ENCODE measurements around the gene HOXC6. TPM values are rescaled to one million over a fixed set of nuclear protein-coding genes. Genes with fewer than 3 reads are reported as not detected.

The HOXC6 gene
- polyA plus RNA-seq, 2 donors, result 1.4 TPM

- WGBS, 2 donors, result 10 to 13% methylated on average over 29 to 30 of the region's 30 CpGs
Measured at GRCh38 chr12:53983950-53984572, 44.2 kb upstream of the HOXC6 start.

DNA sequence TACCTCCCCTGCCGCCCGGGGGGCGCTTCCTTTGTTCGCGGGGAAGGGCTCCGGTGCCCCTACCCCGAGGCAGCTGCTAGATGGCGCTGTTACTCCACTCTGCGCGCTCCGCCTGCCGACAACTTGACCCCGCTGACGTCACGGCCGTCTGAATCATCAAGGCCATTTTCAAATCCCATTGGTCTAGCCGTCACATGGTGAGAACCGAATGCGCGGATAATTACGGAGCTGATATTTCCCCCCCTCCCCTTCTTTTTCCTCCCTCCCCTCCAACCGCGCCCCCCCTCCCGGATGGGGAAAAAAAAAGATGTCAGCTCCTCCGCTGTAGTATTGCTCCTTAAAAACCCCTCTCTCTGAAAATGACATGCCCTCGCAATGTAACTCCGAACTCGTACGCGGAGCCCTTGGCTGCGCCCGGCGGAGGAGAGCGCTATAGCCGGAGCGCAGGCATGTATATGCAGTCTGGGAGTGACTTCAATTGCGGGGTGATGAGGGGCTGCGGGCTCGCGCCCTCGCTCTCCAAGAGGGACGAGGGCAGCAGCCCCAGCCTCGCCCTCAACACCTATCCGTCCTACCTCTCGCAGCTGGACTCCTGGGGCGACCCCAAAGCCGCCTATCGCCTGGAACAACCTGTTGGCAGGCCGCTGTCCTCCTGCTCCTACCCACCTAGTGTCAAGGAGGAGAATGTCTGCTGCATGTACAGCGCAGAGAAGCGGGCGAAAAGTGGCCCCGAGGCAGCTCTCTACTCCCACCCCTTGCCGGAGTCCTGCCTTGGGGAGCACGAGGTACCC, 43.1 kb upstream of the HOXC6 start, which contains the start of gene HOXC10:
Gene HOXC10, plus strand, starts transcription at position 246 of the 791 bp plus-strand sequence. Its CDS starts 114 bp downstream, at position 360.
- H3K4me1 ChIP-seq (ENCODE audit: control insufficient read depth in 2 of 2, insufficient read depth in 2 of 2, low read length in 1 of 2), result peaks cover 0 to 15% of the 10 kb centered on the region in 2 donors
- H3K27me3 ChIP-seq (ENCODE audit: control insufficient read depth in 1 of 2, insufficient read depth in 2 of 2, low read length in 2 of 2), result peaks cover 0 to 69% of the 10 kb centered on the region in 2 donors
- H3K27ac ChIP-seq (ENCODE audit: low read depth in 2 of 2, low read length in 1 of 2), result no peak within 1 kb of the TSS
- H3K9me3 ChIP-seq (ENCODE audit: control insufficient read depth in 2 of 2, insufficient read depth in 1 of 2, low read depth in 1 of 2, low read length in 1 of 2), result peaks cover 2 to 3% of the 10 kb centered on the region in 2 donors
- H3K36me3 ChIP-seq (ENCODE audit: control insufficient read depth in 2 of 2, insufficient read depth in 2 of 2, low read length in 1 of 2), result no peaks in the 10 kb centered on the region
- 5 to 7% methylated on average over 50 to 55 of the region's 55 CpGs for WGBS, 2 donors
- peak within 1 kb of the TSS; percentile 22 to 34 for H3K4me3 ChIP-seq (ENCODE audit: low read depth in 1 of 2, low read length in 2 of 2)

More at GRCh38 chr12:53983950-53984572, 44.2 kb upstream of the HOXC6 start:
- H3K9me3 ChIP-seq (ENCODE audit: control insufficient read depth in 2 of 2, insufficient read depth in 1 of 2, low read depth in 1 of 2, low read length in 1 of 2), result peaks cover 2 to 3% of the 10 kb centered on the region in 2 donors
- no peaks in the 10 kb centered on the region for H3K36me3 ChIP-seq (ENCODE audit: control insufficient read depth in 2 of 2, insufficient read depth in 2 of 2, low read length in 1 of 2)
- no peak overlapping the region for H3K4me3 ChIP-seq (ENCODE audit: low read depth in 1 of 2, low read length in 2 of 2)
- H3K4me1 ChIP-seq (ENCODE audit: control insufficient read depth in 2 of 2, insufficient read depth in 2 of 2, low read length in 1 of 2), result peaks cover 0 to 12% of the 10 kb centered on the region in 2 donors
- no peak overlapping the region for H3K27ac ChIP-seq (ENCODE audit: low read depth in 2 of 2, low read length in 1 of 2)
- H3K27me3 ChIP-seq (ENCODE audit: control insufficient read depth in 1 of 2, insufficient read depth in 2 of 2, low read length in 2 of 2), result peaks cover 4 to 67% of the 10 kb centered on the region in 2 donors

GRCh38 chr12:53985692-53985993, 42.6 kb upstream of the HOXC6 start:
- H3K4me1 ChIP-seq (ENCODE audit: control insufficient read depth in 2 of 2, insufficient read depth in 2 of 2, low read length in 1 of 2), result peaks cover 0 to 15% of the 10 kb centered on the region in 2 donors

GRCh38 chr12:53985994-53986685, 42.1 kb upstream of the HOXC6 start:
- H3K4me3 ChIP-seq (ENCODE audit: low read depth in 1 of 2, low read length in 2 of 2), result peak overlapping the region; percentile 22 to 34
- peaks cover 2 to 3% of the 10 kb centered on the region in 2 donors for H3K9me3 ChIP-seq (ENCODE audit: control insufficient read depth in 2 of 2, insufficient read depth in 1 of 2, low read depth in 1 of 2, low read length in 1 of 2)
- H3K27me3 ChIP-seq (ENCODE audit: control insufficient read depth in 1 of 2, insufficient read depth in 2 of 2, low read length in 2 of 2), result peaks cover 5 to 70% of the 10 kb centered on the region in 2 donors
- H3K4me1 ChIP-seq (ENCODE audit: control insufficient read depth in 2 of 2, insufficient read depth in 2 of 2, low read length in 1 of 2), result peaks cover 0 to 15% of the 10 kb centered on the region in 2 donors
- no peaks in the 10 kb centered on the region for H3K36me3 ChIP-seq (ENCODE audit: control insufficient read depth in 2 of 2, insufficient read depth in 2 of 2, low read length in 1 of 2)
- H3K27ac ChIP-seq (ENCODE audit: low read depth in 2 of 2, low read length in 1 of 2), result no peak overlapping the region
- 5 to 7% methylated on average over 50 of the region's 50 CpGs for WGBS, 2 donors

More at GRCh38 chr12:53985692-53985993, 42.6 kb upstream of the HOXC6 start:
- H3K9me3 ChIP-seq (ENCODE audit: control insufficient read depth in 2 of 2, insufficient read depth in 1 of 2, low read depth in 1 of 2, low read length in 1 of 2), result peaks cover 2 to 3% of the 10 kb centered on the region in 2 donors
- H3K27ac ChIP-seq (ENCODE audit: low read depth in 2 of 2, low read length in 1 of 2), result no peak overlapping the region
- H3K36me3 ChIP-seq (ENCODE audit: control insufficient read depth in 2 of 2, insufficient read depth in 2 of 2, low read length in 1 of 2), result no peaks in the 10 kb centered on the region
- H3K4me3 ChIP-seq (ENCODE audit: low read depth in 1 of 2, low read length in 2 of 2), result peak overlapping the region; percentile 22 to 34
- 9 to 14% methylated on average over 20 to 21 of the region's 21 CpGs for WGBS, 2 donors
- H3K27me3 ChIP-seq (ENCODE audit: control insufficient read depth in 1 of 2, insufficient read depth in 2 of 2, low read length in 2 of 2), result peaks cover 3 to 68% of the 10 kb centered on the region in 2 donors

DNA sequence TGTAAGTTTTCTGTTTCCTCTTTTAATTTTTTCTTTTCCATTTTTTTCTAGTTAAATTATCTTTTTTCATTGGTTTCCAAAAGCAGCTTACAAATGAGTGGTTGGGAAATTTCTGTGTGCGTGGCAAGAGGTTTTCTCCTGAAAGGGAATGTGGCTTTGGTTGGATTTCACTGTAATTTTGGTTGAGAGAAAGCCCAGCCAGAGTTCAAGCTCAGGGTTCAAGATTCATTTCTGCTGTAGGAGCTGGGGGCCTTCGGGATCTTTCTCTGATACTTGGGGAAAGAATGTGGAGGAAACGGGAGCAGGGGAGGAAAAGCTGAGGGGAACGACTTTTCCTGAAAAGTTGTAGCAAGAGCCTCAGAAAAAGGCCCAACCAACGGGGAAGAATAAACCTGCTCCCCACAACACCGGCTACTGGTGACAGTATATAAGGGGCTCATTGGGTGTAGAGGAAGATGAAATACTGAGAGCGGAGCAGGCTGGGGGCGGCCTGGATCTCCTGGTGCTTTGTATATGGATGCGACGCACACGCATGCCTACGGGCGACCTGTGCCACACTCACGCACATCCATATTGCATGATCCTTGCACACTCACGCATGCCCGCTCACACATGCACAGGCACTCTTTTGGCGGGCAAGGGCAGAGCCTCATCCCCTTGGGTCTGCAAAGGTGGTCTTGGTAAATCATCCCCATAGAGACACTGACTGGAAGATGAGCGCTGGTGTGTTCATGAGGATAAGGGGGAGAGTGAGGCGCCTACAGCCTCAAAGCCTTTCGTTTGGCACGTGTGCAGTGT, 41.4 kb upstream of the HOXC6 start:
- H3K27me3 ChIP-seq (ENCODE audit: control insufficient read depth in 1 of 2, insufficient read depth in 2 of 2, low read length in 2 of 2), result peaks cover 5 to 76% of the 10 kb centered on the region in 2 donors
- H3K4me3 ChIP-seq (ENCODE audit: low read depth in 1 of 2, low read length in 2 of 2), result no peak overlapping the region
- H3K9me3 ChIP-seq (ENCODE audit: control insufficient read depth in 2 of 2, insufficient read depth in 1 of 2, low read depth in 1 of 2, low read length in 1 of 2), result peaks cover 2 to 3% of the 10 kb centered on the region in 2 donors
- 21 to 33% methylated on average over 21 of the region's 21 CpGs for WGBS, 2 donors
- no peak overlapping the region for H3K27ac ChIP-seq (ENCODE audit: low read depth in 2 of 2, low read length in 1 of 2)
- H3K36me3 ChIP-seq (ENCODE audit: control insufficient read depth in 2 of 2, insufficient read depth in 2 of 2, low read length in 1 of 2), result no peaks in the 10 kb centered on the region
- H3K4me1 ChIP-seq (ENCODE audit: control insufficient read depth in 2 of 2, insufficient read depth in 2 of 2, low read length in 1 of 2), result peaks cover 0 to 15% of the 10 kb centered on the region in 2 donors

- Histone ChIP-seq H3K27ac (ENCODE audit: low read depth in 2 of 2, low read length in 1 of 2) (no peak overlapping the region), H3K27me3 (ENCODE audit: control insufficient read depth in 1 of 2, insufficient read depth in 2 of 2, low read length in 2 of 2) (peaks cover 5 to 76% of the 10 kb centered on the region in 2 donors), H3K4me1 (ENCODE audit: control insufficient read depth in 2 of 2, insufficient read depth in 2 of 2, low read length in 1 of 2) (peaks cover 0 to 15% of the 10 kb centered on the region in 2 donors), H3K36me3 (ENCODE audit: control insufficient read depth in 2 of 2, insufficient read depth in 2 of 2, low read length in 1 of 2) (no peaks in the 10 kb centered on the region), H3K4me3 (ENCODE audit: low read depth in 1 of 2, low read length in 2 of 2) (no peak overlapping the region), H3K9me3 (ENCODE audit: control insufficient read depth in 2 of 2, insufficient read depth in 1 of 2, low read depth in 1 of 2, low read length in 1 of 2) (peaks cover 0 to 3% of the 10 kb centered on the region in 2 donors)
- 6 to 24% methylated on average over 4 of the region's 4 CpGs for WGBS, 2 donors
Measured at GRCh38 chr12:53987787-53988230, 40.4 kb upstream of the HOXC6 start.

- Histone ChIP-seq H3K4me1 (ENCODE audit: control insufficient read depth in 2 of 2, insufficient read depth in 2 of 2, low read length in 1 of 2) (peaks cover 0 to 15% of the 10 kb centered on the region in 2 donors), H3K36me3 (ENCODE audit: control insufficient read depth in 2 of 2, insufficient read depth in 2 of 2, low read length in 1 of 2) (no peaks in the 10 kb centered on the region), H3K9me3 (ENCODE audit: control insufficient read depth in 2 of 2, insufficient read depth in 1 of 2, low read depth in 1 of 2, low read length in 1 of 2) (peaks cover 0 to 3% of the 10 kb centered on the region in 2 donors), H3K27ac (ENCODE audit: low read depth in 2 of 2, low read length in 1 of 2) (no peak overlapping the region), H3K27me3 (ENCODE audit: control insufficient read depth in 1 of 2, insufficient read depth in 2 of 2, low read length in 2 of 2) (peaks cover 5 to 77% of the 10 kb centered on the region in 2 donors), H3K4me3 (ENCODE audit: low read depth in 1 of 2, low read length in 2 of 2) (no peak overlapping the region)
- WGBS, 2 donors, result 7 to 14% methylated on average over 5 of the region's 5 CpGs
Measured at GRCh38 chr12:53988541-53989226, 39.6 kb upstream of the HOXC6 start.

DNA sequence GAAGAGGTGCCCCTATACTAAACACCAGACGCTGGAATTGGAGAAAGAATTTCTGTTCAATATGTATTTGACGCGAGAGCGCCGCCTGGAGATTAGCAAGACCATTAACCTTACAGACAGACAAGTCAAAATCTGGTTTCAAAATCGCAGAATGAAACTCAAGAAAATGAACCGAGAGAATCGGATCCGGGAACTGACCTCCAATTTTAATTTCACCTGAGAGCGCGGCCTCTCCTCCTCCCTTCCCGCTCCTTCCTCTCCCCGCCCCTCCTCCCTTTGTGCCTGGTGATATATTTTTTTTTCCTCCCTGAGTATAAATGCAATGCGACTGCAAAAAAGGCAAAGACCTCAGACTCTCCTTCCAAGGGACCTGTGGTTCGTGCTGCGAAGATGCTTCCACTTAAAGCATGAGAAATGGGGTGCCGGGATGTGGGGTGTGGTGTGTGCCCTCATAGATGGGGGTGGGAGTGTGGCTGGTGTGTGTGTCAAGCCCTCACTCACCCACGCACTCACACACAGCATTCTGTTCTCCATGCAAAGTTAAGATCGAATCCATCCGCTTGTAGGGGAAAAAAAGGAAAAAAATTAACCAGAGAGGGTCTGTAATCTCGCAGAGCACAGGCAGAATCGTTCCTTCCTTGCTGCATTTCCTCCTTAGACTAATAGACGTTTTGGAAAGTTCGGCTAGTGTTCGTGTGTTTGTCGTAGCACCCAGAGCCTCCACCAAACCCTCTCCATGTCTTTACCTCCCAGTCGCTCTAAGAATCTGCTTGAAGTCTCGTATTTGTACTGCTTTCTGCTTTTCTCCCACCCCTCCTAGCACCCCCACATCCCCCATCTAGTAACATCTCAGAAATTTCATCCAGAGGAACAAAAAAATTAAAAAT, 38.8 kb upstream of the HOXC6 start:
- peaks cover 5 to 76% of the 10 kb centered on the region in 2 donors for H3K27me3 ChIP-seq (ENCODE audit: control insufficient read depth in 1 of 2, insufficient read depth in 2 of 2, low read length in 2 of 2)
- H3K27ac ChIP-seq (ENCODE audit: low read depth in 2 of 2, low read length in 1 of 2), result no peak overlapping the region
- peaks cover 0 to 20% of the 10 kb centered on the region in 2 donors for H3K4me1 ChIP-seq (ENCODE audit: control insufficient read depth in 2 of 2, insufficient read depth in 2 of 2, low read length in 1 of 2)
- no peaks in the 10 kb centered on the region for H3K36me3 ChIP-seq (ENCODE audit: control insufficient read depth in 2 of 2, insufficient read depth in 2 of 2, low read length in 1 of 2)
- 5 to 8% methylated on average over 28 of the region's 28 CpGs for WGBS, 2 donors
- peaks cover 0 to 3% of the 10 kb centered on the region in 2 donors for H3K9me3 ChIP-seq (ENCODE audit: control insufficient read depth in 2 of 2, insufficient read depth in 1 of 2, low read depth in 1 of 2, low read length in 1 of 2)
- H3K4me3 ChIP-seq (ENCODE audit: low read depth in 1 of 2, low read length in 2 of 2), result no peak overlapping the region
